Mesenchymal stem cell (in vitro differentiated cells and primary cell): ENCODE measurements around the gene SPEM1.
A peak's percentile ranks its signal among the peaks of the same experiment; 100 is the strongest.

Source experiments
- DNase-seq: peaks from one replicate; pipeline ENCODE4 v3.0.0-alpha.2; 2013
- H2AFZ ChIP-seq: one replicate; pipeline ENCODE4 v1.6.1; 2013; ENCODE audit warnings: low read depth, mild to moderate bottlenecking, control low read depth, inconsistent platforms, low read length, moderate library complexity
- H2AK5ac ChIP-seq: 2 replicates; pipeline ENCODE4 v1.6.1; 2013; ENCODE audit warnings: low read length, moderate library complexity, mild to moderate bottlenecking, inconsistent platforms; ENCODE audit not compliant: severe bottlenecking
- H2BK120ac ChIP-seq: one replicate; pipeline ENCODE4 v1.6.1; 2013; ENCODE audit warnings: low read depth, mild to moderate bottlenecking, inconsistent platforms, low read length, moderate library complexity
- H2BK12ac ChIP-seq, 2 experiments: one replicate each; pipeline ENCODE4 v1.6.1; 2013; ENCODE audit warnings: inconsistent platforms in 2 of 2, low read length in 2 of 2, mild to moderate bottlenecking in 2 of 2, moderate library complexity in 2 of 2, control low read depth in 1 of 2
- H2BK15ac ChIP-seq: one replicate; pipeline ENCODE4 v1.6.1; 2013; ENCODE audit warnings: mild to moderate bottlenecking, low read depth, inconsistent platforms; ENCODE audit not compliant: poor library complexity, severe bottlenecking
- H2BK5ac ChIP-seq: 2 replicates; pipeline ENCODE4 v1.6.1; 2013; ENCODE audit warnings: low read depth, mild to moderate bottlenecking, low read length, control low read depth, inconsistent platforms; ENCODE audit not compliant: poor library complexity, severe bottlenecking
- H3K14ac ChIP-seq, 2 experiments: one replicate each; pipeline ENCODE4 v1.6.1; 2013; ENCODE audit warnings: inconsistent platforms in 2 of 2, low read length in 2 of 2, control low read depth in 1 of 2, mild to moderate bottlenecking in 1 of 2, moderate library complexity in 1 of 2
- H3K18ac ChIP-seq, 2 experiments: one replicate each; pipeline ENCODE4 v1.6.1; 2013; ENCODE audit warnings: inconsistent platforms in 2 of 2, low read length in 2 of 2, control low read depth in 1 of 2, low read depth in 1 of 2, mild to moderate bottlenecking in 1 of 2
- H3K23ac ChIP-seq, 2 experiments: one replicate each; pipeline ENCODE4 v1.6.1; 2013; ENCODE audit warnings: inconsistent platforms in 2 of 2, low read length in 2 of 2, mild to moderate bottlenecking in 2 of 2, moderate library complexity in 2 of 2, control low read depth in 1 of 2
- H3K27ac ChIP-seq: 2 replicates; pipeline ENCODE4 v1.5.1; 2013; ENCODE audit warnings: mild to moderate bottlenecking, moderate library complexity, low read length, control low read depth, inconsistent platforms; ENCODE audit not compliant: poor library complexity, severe bottlenecking
- H3K27me3 ChIP-seq, 2 experiments: 2 replicates each; pipeline versions ENCODE4 v1.6.1 to v1.7.0; 2013; ENCODE audit warnings: low read length in 2 of 2, mild to moderate bottlenecking in 2 of 2, moderate library complexity in 2 of 2, control low read depth in 1 of 2, inconsistent platforms in 1 of 2; ENCODE audit not compliant: control insufficient read depth in 1 of 2, insufficient read depth in 1 of 2
- H3K36me3 ChIP-seq, 2 experiments: 2 replicates each; pipeline versions ENCODE4 v1.6.1 to v1.7.0; 2013; ENCODE audit warnings: low read length in 2 of 2, control low read depth in 1 of 2, inconsistent platforms in 1 of 2, low read depth in 1 of 2, mild to moderate bottlenecking in 1 of 2; ENCODE audit not compliant: insufficient read depth in 2 of 2, control insufficient read depth in 1 of 2
- H3K4ac ChIP-seq, 2 experiments: one replicate each; pipeline ENCODE4 v1.6.1; 2013; ENCODE audit warnings: inconsistent platforms in 2 of 2, low read length in 2 of 2, mild to moderate bottlenecking in 2 of 2, moderate library complexity in 2 of 2, control low read depth in 1 of 2, low read depth in 1 of 2
- H3K4me1 ChIP-seq: 2 replicates; pipeline ENCODE4 v1.6.1; 2013; ENCODE audit warnings: low read depth, low read length, control low read depth; ENCODE audit not compliant: control insufficient read depth, insufficient read depth
- H3K4me2 ChIP-seq: 2 replicates; pipeline ENCODE4 v1.6.1; 2013; ENCODE audit warnings: low read length, mild to moderate bottlenecking, inconsistent platforms; ENCODE audit not compliant: poor library complexity, severe bottlenecking
- H3K4me3 ChIP-seq, 2 experiments: 2 replicates each; pipeline versions ENCODE4 v1.5.1 to v1.7.0; 2013; ENCODE audit warnings: low read length in 2 of 2, mild to moderate bottlenecking in 2 of 2, control low read depth in 1 of 2, low read depth in 1 of 2; ENCODE audit not compliant: insufficient read depth in 1 of 2
- H3K79me1 ChIP-seq: replicated peaks from 2 replicates; pipeline ENCODE4 v1.6.1; 2013; ENCODE audit warnings: mild to moderate bottlenecking, control low read depth, low read length, inconsistent platforms; ENCODE audit not compliant: poor library complexity, severe bottlenecking
- H3K9ac ChIP-seq: 2 replicates; pipeline ENCODE4 v1.7.0; 2013; ENCODE audit warnings: mild to moderate bottlenecking, low read length, moderate library complexity
- H3K9me3 ChIP-seq: 2 replicates; pipeline ENCODE4 v1.7.0; 2013; ENCODE audit warnings: mild to moderate bottlenecking, low read length; ENCODE audit not compliant: control insufficient read depth
- H4K8ac ChIP-seq: one replicate; pipeline ENCODE4 v1.6.1; 2013; ENCODE audit warnings: inconsistent platforms, mild to moderate bottlenecking, low read length, moderate library complexity
- H4K91ac ChIP-seq: one replicate; pipeline ENCODE4 v1.6.1; 2013; ENCODE audit warnings: mild to moderate bottlenecking, low read length, inconsistent platforms
- WGBS: methylation state at CpG from one replicate; pipeline ENCODE4 v1.1.7; 2013; ENCODE audit warnings: mixed read lengths; 5-methylcytosine and 5-hydroxymethylcytosine counted together

SPEM1 gene

DNA sequence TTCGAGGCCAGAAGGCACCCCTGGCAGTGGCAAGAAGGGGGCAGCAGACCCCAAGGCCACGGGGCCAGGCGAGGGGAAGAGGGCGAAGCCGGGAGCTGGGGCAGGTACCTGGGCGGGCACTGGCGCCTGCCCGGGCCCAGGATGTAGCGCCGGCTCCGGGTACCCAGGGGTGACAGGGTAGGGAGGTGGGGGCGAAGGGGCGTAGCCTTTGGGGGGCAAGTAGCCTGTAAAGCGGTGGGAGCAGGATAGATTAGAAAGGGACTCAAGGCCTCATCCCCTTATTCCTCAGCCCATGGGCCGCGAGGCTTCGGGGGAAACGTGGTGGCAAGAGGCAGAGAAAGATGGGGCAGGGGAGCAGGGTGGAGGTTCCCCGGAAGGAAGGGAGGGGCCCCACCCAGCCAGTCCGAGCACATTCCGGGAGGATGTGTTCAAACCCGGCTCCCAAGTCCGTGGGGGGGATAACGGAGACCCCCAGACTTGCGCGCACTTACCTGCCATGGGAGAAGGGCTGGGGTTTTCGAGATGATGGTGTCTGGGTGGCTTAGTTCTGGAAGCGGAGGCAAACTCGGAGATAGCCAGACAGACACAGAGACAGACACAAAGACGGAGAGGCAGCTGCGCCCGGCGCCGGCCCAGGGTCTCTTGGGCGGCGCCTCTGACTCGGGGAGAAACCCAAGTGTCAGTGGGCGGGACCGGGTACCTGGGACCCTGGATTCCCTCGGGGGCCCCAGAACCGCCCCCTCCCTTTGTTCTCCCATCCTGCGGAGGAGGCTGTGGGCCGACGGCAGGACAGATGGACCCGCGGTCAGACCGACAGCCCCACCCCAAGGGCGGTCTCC lies 26.3 kb upstream of the SPEM1 start:
- Histone ChIP-seq H2AK5ac (no peak overlapping the region), H3K36me3 (peaks cover 40 to 41% of the 10 kb centered on the region in 2 experiments), H3K9me3 (no peaks in the 10 kb centered on the region), H3K27me3 (no peaks in the 10 kb centered on the region), H2BK5ac (no peak overlapping the region), H4K8ac (peak overlapping the region; percentile 10), H3K4me1 (peaks cover 25% of the 10 kb centered on the region), H3K14ac (peak overlapping the region in 1 of 2 experiments; percentile 69), H3K4me3 (peak overlapping the region; percentile 69 to 92), H3K23ac (peak overlapping the region in 1 of 2 experiments; percentile 78), H2AFZ (peak overlapping the region; percentile 46), H3K9ac (peak overlapping the region; percentile 88), H3K79me1 (peaks cover 21% of the 10 kb centered on the region), H3K4me2 (peak overlapping the region; percentile 46), H2BK120ac (peak overlapping the region; percentile 71), H2BK12ac (peak overlapping the region in 1 of 2 experiments; percentile 6), H3K4ac (peak overlapping the region in 1 of 2 experiments; percentile 29), H4K91ac (peak overlapping the region; percentile 23), H2BK15ac (peak overlapping the region; percentile 73), H3K18ac (peak overlapping the region in 1 of 2 experiments; percentile 74), H3K27ac (peak overlapping the region; percentile 54)
- peak; percentile 41 for DNase-seq
- WGBS = 11% methylated on average over 42 of the region's 48 CpGs

DNA sequence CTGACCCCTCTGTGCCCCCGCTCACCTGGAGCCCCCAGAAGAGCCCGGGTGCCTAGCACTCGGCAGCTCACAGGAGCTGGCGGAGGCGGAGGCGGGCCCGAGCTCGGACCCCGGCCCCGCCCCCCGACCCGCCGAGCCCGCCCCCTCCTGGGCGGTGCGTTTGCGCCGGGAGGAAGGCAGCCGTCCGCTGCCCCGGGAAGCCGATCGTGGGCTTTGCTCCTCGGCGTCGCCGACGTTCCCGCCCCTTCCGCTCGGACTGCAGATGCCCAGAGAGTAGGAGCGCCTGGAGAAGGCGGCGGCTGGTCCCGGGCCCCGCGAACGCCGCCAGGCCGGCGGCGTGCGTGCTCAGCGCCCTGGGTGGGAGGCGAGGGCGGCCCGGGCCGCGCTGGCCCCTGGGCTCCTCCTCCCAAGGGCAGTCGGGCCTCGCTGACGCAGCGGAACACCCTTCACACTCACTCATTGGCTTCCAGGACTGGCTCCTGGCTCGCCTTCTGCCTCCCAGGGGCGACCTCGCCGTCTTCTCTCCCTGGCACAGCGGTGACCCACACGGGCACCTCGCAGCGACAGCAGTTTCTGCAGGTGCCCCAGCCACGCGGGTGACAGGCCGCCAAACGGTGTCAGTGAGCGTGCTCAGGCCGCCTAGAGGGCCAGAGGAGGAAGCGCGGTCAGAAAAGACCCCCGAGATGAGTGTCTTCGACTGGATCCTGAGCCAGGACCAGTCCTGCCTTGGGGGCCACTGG lies 25.5 kb upstream of the SPEM1 start, which contains the start of gene PLSCR3:
PLSCR3 (minus strand) TSS at position 74 of the 740 bp plus-strand sequence. CDS start 415 bp downstream, outside the sequence.
- H3K36me3 ChIP-seq = peaks cover 32 to 33% of the 10 kb centered on the region in 2 experiments
- H4K8ac ChIP-seq = peak within 1 kb of the TSS; percentile 96
- peaks cover 21% of the 10 kb centered on the region for H3K79me1 ChIP-seq
- H3K14ac ChIP-seq = peak within 1 kb of the TSS in 1 of 2 experiments; percentile 73
- under 1% methylated on average over 60 of the region's 71 CpGs for WGBS
- peak within 1 kb of the TSS; percentile 69 to 74 for H3K18ac ChIP-seq
- H2BK12ac ChIP-seq = peak within 1 kb of the TSS; percentile 56 to 81
- peak within 1 kb of the TSS; percentile 89 for H4K91ac ChIP-seq
- no peaks in the 10 kb centered on the region for H3K9me3 ChIP-seq
- H3K4me2 ChIP-seq = peak within 1 kb of the TSS; percentile 69
- peak within 1 kb of the TSS; percentile 52 for H2AK5ac ChIP-seq
- H3K4ac ChIP-seq = peak within 1 kb of the TSS; percentile 73 to 91
- H3K27ac ChIP-seq = peak within 1 kb of the TSS; percentile 73
- H3K9ac ChIP-seq = peak within 1 kb of the TSS; percentile 88
- DNase-seq = peak; percentile 89
- H2AFZ ChIP-seq = peak within 1 kb of the TSS; percentile 46
- H3K23ac ChIP-seq = peak within 1 kb of the TSS in 1 of 2 experiments; percentile 78
- peak within 1 kb of the TSS; percentile 73 for H2BK15ac ChIP-seq
- H2BK5ac ChIP-seq = peak within 1 kb of the TSS; percentile 88
- no peaks in the 10 kb centered on the region for H3K27me3 ChIP-seq
- peaks cover 25% of the 10 kb centered on the region for H3K4me1 ChIP-seq
- H3K4me3 ChIP-seq = peak within 1 kb of the TSS; percentile 69 to 92
- H2BK120ac ChIP-seq = peak within 1 kb of the TSS; percentile 71

DNA sequence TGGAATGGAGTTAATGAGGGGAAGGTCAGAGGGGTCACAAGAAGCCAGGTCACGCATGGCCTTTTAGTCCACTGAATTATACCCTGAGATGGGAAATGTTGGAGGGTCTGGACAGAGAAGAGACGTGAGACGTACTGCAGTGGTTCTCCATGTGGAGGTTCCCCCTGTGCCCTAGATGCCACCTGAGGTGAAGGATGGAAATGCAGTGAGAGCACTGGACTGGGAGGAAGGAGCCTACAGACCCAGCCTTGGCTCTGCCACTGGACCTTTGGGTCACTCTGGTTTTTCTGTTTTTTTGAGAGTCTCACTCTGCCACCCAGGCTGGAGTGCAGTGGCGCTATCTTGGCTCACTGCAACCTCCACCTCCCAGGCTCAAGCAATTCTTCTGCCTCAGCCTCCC lies 24.0 kb upstream of the SPEM1 start:
- no peak for DNase-seq
- no peaks in the 10 kb centered on the region for H3K9me3 ChIP-seq
- H3K9ac ChIP-seq = no peak overlapping the region
- no peak overlapping the region for H3K4me3 ChIP-seq
- H3K18ac ChIP-seq = no peak overlapping the region
- no peak overlapping the region for H4K91ac ChIP-seq
- H2AK5ac ChIP-seq = peak overlapping the region; percentile 76
- no peaks in the 10 kb centered on the region for H3K27me3 ChIP-seq
- WGBS = 89% methylated on average over 4 of the region's 4 CpGs
- peaks cover 13% of the 10 kb centered on the region for H3K79me1 ChIP-seq
- H2BK15ac ChIP-seq = no peak overlapping the region
- no peak overlapping the region for H2BK12ac ChIP-seq
- H3K23ac ChIP-seq = no peak overlapping the region
- H2BK5ac ChIP-seq = no peak overlapping the region
- no peak overlapping the region for H3K4me2 ChIP-seq
- H2BK120ac ChIP-seq = no peak overlapping the region
- H3K14ac ChIP-seq = no peak overlapping the region
- peak overlapping the region; percentile 63 for H4K8ac ChIP-seq
- peaks cover 22% of the 10 kb centered on the region for H3K4me1 ChIP-seq
- H2AFZ ChIP-seq = no peak overlapping the region
- no peak overlapping the region for H3K4ac ChIP-seq
- peaks cover 17 to 18% of the 10 kb centered on the region in 2 experiments for H3K36me3 ChIP-seq
- no peak overlapping the region for H3K27ac ChIP-seq

DNA sequence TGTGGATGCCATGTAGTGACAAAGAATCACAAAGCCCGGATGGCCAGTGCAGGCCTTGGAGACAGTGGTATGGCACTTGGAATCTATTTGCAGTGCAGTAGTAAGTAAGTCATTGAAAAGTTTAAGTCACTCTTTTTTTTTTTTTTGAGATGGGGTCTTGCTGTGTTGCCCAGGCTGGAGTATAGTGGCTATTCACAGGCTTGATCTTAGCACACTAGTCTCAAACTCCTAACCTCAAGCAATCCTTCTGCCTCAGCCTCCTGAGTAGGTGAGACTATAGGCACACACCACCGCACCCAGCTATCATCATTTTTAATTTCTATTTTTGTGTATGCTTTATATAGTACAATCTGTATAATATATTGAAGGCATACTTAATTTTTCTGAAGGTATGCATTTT lies 21.5 kb upstream of the SPEM1 start:
- no peaks in the 10 kb centered on the region for H3K27me3 ChIP-seq
- H4K8ac ChIP-seq = no peak overlapping the region
- H3K4ac ChIP-seq = no peak overlapping the region

More for the DNA sequence above, 21.5 kb upstream of the SPEM1 start:
- WGBS = 83% methylated on average over 1 of the region's 2 CpGs
- Histone ChIP-seq H3K14ac (no peak overlapping the region), H3K18ac (no peak overlapping the region), H3K27ac (no peak overlapping the region), H2BK12ac (no peak overlapping the region), H2BK5ac (no peak overlapping the region), H3K36me3 (no peaks in the 10 kb centered on the region), H4K91ac (no peak overlapping the region), H3K4me1 (peaks cover 17% of the 10 kb centered on the region), H3K4me2 (no peak overlapping the region), H3K9ac (no peak overlapping the region), H2BK15ac (no peak overlapping the region), H2BK120ac (no peak overlapping the region), H3K9me3 (no peaks in the 10 kb centered on the region), H2AK5ac (no peak overlapping the region), H3K4me3 (no peak overlapping the region), H3K23ac (no peak overlapping the region), H2AFZ (no peak overlapping the region), H3K79me1 (peaks cover 4% of the 10 kb centered on the region)
- no peak for DNase-seq
